Activated gamma-delta T cell treated with Interleukin-2 at 50 U/mL for 16 hours (primary cell): ENCODE results near the gene DGKB.

Source experiments
- DNase-seq: peaks from one replicate; pipeline ENCODE4 v3.0.0-alpha.2; 2020

Gene DGKB

GRCh38 chr7:14258441-14258840 lies 644.1 kb downstream of the DGKB start:
- DNase-seq, result no peak

- DNase-seq, result no peak
Measured at GRCh38 chr7:14252458-14252857, 650.1 kb downstream of the DGKB start.

- no peak for DNase-seq
Measured at GRCh38 chr7:14242175-14242574, 660.4 kb downstream of the DGKB start.

- no peak for DNase-seq
Measured at GRCh38 chr7:14236834-14237233, 665.7 kb downstream of the DGKB start.

GRCh38 chr7:14235056-14235455 lies 667.5 kb downstream of the DGKB start:
- DNase-seq, result no peak

GRCh38 chr7:14233868-14234369 lies 668.6 kb downstream of the DGKB start:
- DNase-seq, result no peak

GRCh38 chr7:14233076-14233867 lies 669.3 kb downstream of the DGKB start:
- no peak for DNase-seq

GRCh38 chr7:14229047-14229446 lies 673.5 kb downstream of the DGKB start:
- DNase-seq, result no peak

GRCh38 chr7:14228341-14228740 lies 674.2 kb downstream of the DGKB start:
- DNase-seq, result no peak

GRCh38 chr7:14226126-14226525 lies 676.4 kb downstream of the DGKB start:
- DNase-seq, result no peak

- DNase-seq, result no peak
Measured at GRCh38 chr7:14219125-14219524, 683.4 kb downstream of the DGKB start.

- no peak for DNase-seq
Measured at GRCh38 chr7:14218338-14218737, 684.2 kb downstream of the DGKB start.

GRCh38 chr7:14209896-14210484 lies 692.6 kb downstream of the DGKB start:
- no peak for DNase-seq

- no peak for DNase-seq
Measured at GRCh38 chr7:14207711-14208110, 694.8 kb downstream of the DGKB start.

GRCh38 chr7:14207138-14207537 lies 695.4 kb downstream of the DGKB start:
- DNase-seq, result no peak

- no peak for DNase-seq
Measured at GRCh38 chr7:14206121-14206520, 696.4 kb downstream of the DGKB start.

GRCh38 chr7:14201353-14201752 lies 701.2 kb downstream of the DGKB start:
- no peak for DNase-seq

GRCh38 chr7:14199336-14199735 lies 703.2 kb downstream of the DGKB start:
- no peak for DNase-seq

- DNase-seq, result no peak
Measured at GRCh38 chr7:14197280-14197679, 705.3 kb downstream of the DGKB start.

- no peak for DNase-seq
Measured at GRCh38 chr7:14196555-14196954, 706.0 kb downstream of the DGKB start.

- DNase-seq, result no peak
Measured at GRCh38 chr7:14195871-14196270, 706.7 kb downstream of the DGKB start.

- DNase-seq, result no peak
Measured at GRCh38 chr7:14195079-14195478, 707.5 kb downstream of the DGKB start.

- no peak for DNase-seq
Measured at GRCh38 chr7:14191686-14192098, 710.9 kb downstream of the DGKB start.

GRCh38 chr7:14184292-14184864 lies 718.2 kb downstream of the DGKB start:
- no peak for DNase-seq
